HG02973 (cell line): Measurements from ENCODE around the gene POTEH.
"Not testable (repeated sequence)": the region's sequence is repeated elsewhere in the genome, so short reads cannot be mapped to it uniquely, and the experiment has no call there.

Experiments
- ATAC-seq: cut with Tn5 transposase; IDR thresholded peaks from one replicate; pipeline ENCODE4 v1.9.1; 2021; ENCODE audit warnings: moderate library complexity; ENCODE audit not compliant: unreplicated experiment

POTEH gene

DNA sequence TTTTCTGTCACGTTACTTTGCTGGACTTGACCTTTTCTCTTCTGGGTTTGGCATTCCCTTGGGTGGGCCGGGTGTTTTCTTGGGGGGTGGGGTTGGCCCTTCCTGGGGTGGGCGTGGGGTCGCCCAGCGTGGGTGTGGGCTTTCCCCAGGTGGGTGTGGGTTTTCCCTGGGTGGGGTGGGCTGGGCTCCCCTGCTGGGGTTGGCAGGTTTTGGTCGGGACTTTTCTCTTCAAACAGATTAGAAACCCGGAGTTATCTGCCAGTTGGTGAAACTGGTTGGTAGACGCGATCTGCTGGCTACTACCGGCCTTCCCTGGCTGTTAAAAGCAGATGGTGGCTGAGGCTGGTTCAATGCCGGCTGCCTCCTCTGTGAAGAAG lies at the start of gene POTEH:
Gene POTEH (plus strand): TSS at position 278 of the 377 bp plus-strand sequence. CDS start 52 bp downstream, at position 330.
- ATAC-seq, result not testable (repeated sequence)

DNA sequence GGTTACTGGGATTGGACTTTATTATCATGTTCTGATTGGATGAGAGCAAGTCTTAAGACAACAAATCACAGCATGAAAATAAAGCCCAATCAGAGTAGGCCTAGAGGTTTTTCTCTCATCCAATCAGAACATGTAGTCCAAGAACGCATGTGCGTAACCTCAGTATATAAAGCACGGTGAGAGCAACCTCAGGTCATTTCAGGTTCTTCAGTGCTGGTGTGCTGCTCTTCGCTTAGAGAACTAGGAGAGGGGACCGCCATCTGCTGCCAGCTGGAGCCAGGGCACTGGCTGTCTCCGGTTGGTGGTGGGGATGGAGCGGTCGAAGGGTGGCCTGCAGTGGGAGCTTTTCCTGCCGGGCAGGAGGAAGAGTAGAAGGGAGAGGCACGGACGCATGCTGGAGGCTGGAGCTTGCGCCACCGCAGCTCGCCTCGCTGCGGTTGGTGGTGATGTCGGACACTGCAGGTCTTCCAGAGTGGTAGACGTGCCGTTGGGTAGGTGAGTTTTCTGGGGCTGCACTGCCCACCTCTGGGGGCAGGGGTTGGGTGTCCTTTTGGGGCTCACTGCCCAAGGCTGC lies 47.5 kb upstream of the POTEH start:
- ATAC-seq, result not testable (repeated sequence)

DNA sequence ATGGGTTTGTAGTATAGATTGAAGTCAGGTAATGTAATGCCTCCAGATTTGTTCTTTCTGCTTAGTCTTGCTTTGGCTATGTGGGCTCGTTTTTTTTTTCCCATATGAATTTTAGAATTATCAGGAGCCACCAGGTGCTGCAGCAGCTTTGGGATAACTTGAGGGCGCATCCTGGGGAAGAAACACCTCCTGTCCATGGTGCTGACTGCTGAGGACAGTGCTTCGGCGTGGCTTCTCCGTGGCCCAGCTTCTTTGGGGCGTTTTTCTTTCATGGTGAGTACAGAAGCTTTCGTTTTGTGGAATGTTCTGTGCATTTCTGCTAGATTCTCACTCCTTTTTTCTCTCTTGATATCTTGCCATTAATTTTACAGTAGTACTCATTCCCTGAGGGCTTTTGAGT lies 37.9 kb upstream of the POTEH start:
- ATAC-seq, result not testable (repeated sequence)

DNA sequence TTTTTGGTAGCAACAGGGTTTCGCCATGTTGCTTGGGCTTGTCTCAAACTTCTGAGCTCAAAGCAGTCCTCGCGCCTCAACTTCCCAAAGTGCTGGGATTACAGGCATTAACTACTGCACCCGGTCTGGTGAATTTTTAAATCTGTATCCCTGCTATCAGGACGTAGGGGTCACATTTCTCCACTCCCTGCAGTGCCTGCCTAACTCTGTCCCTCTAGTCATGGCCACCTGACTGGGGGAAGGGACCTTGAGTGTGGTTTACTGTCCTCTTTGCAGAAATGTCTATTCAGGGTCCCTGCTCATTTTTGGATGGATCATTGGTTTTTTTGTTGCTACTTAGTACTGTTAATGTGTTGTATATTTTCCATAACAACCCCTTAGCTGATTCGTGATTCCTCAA lies 37.1 kb upstream of the POTEH start:
- not testable (repeated sequence) for ATAC-seq

DNA sequence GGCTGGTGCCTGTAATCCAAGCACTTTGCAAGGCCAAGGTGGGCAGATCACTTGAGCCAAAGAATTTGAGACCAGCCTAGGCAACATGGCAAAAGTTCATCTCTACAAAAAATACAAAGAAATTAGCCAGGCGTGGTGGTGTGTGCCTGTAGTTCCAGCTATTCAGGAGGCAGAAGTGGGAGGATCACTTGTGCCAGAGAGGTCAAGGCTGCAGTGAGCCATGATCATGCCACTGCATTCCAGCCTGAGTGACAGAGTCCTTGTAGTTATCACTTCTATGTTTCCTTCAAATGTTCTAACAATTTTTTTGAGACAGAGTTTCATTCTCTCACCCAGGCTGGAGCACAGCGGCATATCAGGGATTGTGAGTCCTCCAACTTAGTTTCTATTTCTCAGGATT lies 36.6 kb upstream of the POTEH start:
- not testable (repeated sequence) for ATAC-seq

DNA sequence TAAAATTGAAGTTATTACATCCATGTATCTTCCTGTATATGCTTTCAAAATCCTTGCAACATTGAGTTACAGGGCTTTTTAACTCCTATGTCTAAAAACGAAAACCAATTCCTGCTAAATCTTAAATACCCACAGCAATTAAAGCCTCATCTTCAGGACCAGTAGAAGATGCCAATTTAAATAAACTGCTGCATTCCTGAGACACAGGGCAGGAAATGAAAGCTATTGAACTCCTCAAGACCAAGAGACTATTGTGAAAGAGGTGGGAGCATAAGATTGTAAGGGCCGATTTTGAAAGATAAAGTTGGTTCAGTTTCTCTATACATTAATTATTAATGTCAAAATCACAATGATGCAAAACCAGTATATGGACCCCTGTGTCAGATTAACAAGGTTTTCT lies 28.7 kb upstream of the POTEH start:
- ATAC-seq, result not testable (repeated sequence)

DNA sequence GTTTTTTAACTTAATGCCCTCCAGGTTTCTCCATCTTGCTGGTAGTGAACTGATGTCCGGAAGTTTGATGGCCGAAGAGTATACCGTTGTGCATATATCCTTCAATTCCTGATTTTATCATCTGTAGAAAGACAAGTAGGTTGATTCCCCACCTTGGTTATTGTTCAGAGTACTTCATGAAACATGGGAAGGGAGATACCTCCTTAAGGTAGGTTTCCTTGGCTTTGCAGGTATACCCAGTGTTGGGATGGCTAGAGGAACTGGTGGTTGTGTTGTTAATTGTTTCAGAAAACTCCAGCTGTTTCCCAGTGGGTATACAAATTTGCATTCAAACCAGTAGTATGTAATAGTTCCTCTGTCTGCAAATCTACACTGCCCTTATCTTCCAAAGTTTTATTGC lies 25.1 kb upstream of the POTEH start:
- ATAC-seq, result not testable (repeated sequence)

DNA sequence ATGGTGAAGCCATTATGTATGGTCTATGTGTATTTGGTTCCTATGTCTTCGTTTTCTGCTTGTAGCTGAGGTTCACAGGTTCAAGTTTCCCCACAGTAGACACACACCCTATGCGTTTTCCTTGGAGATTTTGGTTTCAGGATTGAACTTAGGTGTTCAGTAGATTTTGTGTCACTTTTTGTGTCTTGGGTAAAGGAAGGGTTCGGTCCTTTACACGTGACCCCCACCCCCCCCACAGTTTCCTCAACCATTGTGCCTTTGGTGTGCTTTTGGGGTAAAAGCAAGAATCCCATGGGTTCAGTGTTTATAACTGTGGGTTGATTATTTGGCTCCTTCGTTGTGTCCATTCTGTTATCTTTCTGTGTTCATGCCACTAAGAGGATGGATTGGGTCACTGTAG lies 24.3 kb upstream of the POTEH start:
- not testable (repeated sequence) for ATAC-seq

DNA sequence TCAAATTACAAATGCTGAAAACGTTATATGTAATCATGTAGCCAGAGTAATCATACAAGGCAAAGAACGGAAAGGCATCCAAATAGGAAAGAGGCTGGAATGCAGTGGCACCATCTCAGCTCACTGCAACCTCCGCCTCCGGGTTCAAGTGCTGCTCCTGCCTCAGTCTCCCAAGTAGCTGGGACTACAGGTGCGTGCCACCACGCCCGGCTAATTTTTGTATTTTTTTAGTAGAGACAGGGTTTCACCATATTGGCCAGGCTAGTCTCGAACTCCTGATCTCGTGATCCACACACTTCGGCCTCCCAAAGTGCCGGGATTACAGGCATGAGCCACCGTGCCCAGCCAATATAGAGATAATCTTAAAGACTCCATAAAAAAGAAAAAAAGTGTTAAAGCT lies 20.4 kb upstream of the POTEH start:
- ATAC-seq, result not testable (repeated sequence)

DNA sequence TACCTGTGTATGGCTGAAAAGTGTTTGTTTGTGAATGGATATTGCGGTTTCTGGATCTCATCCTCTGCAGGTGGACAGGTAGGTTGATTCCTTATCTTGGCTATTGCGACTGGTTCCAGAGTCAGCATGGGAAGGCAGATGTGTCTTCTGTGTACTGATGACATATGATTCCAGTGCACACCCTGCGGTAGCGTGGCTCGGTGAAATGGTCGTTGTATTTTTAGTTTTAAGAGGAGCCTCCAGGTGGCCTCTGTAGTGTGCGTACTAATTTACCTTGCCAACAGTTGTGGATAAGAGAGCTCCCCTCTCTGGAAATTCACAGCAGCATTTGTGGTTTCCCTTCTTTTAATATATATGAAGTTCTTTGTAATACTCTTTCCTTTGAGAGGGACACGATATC lies 10.1 kb upstream of the POTEH start:
- not testable (repeated sequence) for ATAC-seq

DNA sequence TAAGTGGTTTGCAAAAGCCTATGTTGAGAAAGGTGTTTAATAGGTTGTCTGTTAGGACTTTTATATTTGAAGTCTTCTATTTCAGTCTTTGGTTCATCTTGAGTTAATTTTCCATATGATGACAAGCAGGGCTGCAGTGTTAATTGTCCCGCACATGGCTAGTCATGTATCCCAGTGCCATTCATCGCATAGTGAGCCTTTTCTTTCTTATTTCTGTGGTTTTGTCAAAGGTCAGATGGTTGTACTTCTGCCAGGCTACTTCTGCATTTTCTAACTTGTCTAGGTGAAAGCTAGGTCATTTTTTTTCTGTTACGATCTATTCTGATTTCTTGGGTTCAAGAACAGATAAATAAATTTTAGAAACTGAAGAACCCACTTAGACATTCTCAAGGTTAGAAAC lies 5.7 kb upstream of the POTEH start:
- ATAC-seq, result not testable (repeated sequence)

DNA sequence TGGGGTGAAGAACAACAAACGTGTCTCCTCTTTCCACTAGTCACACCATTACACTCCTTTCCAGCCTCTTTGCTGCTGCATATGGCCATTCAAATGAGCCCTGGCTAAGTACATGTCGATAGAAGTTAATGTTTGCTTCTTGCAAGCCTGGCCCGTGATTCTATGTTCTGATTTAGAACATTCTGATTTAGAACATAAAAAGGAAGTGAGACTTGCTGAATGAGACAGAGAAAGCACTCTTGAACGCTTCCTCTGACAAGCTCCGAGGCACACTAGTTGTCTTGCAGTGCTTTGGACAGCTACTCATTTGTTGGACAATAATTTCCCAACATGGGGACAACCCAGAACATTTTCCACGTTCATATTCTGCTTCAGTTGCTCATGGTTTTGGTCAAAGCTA lies 5.1 kb upstream of the POTEH start:
- not testable (repeated sequence) for ATAC-seq

DNA sequence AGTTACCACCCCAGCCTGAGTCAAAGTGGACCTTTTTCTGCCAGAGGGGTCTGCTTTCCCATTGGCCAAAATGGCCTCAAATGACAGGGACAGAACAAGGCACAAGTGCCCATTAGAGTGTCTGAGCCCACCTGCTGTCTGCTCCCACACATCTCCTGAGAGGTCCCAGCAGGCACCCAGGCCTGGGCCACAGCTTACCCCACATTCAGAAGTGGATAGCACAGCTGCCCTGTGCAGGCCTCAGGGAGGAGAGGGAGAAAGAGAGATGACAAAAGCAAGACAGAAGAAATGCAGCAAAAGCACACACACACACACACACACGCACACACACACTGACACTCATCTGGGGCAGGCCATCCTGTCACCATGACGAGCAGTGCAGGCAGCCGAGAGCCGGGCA lies 4.2 kb upstream of the POTEH start:
- ATAC-seq, result not testable (repeated sequence)

DNA sequence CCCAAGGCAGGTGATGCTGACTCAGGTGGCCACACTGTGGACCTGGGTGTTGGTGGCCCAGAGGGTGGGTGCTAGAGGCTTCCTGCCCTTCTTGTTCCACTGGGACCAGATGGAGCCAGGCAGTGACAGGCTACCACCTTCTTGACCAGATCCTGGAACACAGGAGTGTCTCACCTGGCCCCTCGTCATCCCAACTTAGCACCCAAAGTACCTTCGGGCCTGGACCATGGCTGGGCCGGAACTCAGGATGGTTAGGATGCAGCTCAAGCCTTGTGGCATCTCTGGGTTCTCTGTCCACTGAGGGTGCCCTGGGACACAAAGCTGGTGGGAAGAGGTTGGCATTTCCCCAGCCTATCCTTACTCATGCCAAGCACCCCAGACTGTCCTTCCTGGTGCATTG lies 2.7 kb upstream of the POTEH start:
- ATAC-seq, result not testable (repeated sequence)

DNA sequence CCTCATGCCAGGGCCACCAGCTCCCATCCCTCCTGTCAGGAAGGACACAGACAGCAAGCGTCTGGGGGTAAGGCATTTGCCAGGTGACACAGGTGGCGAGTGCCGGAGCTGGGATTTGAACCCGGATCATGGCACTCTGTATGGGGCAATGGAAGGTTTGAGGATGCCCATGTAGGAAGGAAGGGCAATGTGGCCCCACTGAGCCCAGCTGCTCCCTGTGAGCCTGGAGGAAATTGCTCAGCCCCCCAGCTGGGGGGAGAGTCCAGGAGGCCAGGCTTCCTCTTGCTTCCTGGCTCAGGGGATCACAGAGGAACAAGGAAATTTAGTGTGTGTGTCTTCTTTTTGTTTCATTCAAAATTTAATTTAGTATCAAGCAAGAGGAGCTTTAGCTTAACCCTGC lies 2.1 kb upstream of the POTEH start:
- not testable (repeated sequence) for ATAC-seq

DNA sequence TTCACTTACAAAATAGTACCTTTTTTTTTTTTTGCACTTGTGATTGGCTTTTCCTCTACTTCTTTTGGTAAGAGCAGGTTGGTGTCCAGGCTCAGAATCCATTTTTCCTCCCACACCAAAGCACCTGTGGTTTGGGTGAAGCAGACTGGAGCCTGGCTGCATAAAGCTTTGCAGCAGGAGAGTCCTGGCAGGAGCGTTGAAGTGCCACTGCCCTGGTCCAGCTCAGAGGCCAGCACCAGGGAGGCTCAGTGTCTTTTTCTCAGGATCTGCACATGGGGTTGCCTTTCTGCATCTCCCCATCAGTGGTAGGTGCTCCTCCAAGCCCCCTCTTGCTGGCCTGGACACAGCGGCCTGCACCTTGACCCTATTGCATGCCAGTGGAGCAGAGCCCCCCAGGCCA lies 1.7 kb upstream of the POTEH start:
- not testable (repeated sequence) for ATAC-seq

DNA sequence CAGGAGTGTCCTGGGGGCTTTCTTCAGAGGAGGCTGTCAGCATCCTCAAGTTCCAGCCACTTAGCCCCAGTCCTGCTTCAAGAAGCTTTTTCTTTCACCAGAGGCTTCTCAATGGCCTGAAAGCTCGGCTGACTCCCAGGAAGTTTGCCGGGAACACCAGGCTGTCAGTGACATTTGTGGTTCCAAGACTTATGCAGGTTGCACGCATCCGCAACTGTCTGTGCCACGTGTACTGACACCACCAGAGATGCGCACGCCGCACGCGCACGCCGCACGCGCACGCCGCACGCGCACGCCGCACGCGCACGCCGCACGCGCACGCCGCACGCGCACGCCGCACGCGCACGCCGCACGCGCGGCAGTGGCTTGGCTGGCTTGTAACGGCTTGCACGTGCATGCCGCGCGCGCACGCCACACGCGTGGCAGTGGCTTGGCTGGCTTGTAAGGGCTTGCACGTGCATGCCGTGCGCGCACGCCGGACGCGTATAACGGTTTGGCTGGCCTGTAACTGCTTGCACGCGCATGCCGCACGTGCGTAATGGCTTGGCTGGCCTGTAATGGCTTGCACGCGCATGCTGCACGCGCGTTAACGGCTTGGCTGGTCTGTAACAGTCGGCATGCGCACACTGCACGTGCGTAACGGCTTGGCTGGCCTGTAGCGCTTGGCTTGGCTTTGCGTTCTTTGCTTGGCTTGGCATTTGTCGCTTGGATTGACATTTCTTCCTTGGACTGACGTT lies 646 bp upstream of the POTEH start:
- ATAC-seq, result not testable (repeated sequence)

DNA sequence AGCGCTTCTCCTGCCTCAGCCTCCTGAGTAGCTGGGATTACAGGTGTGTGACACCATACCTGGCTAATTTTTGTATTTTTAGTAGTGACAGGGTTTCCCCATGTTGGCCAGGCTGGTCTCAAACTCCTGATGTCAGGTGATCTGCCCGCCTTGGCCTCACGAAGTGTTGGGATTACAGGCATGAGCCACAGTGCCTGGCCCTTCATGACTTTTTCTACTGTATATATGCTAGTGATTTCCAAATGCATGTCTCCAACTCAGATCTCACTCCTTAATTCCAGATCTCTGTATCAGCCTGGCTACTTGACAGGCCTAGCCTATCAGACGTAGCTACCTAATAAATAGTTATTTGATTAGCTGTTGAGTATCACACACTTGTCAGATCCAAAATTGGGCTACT lies 23.8 kb downstream of the POTEH start:
- not testable (repeated sequence) for ATAC-seq

DNA sequence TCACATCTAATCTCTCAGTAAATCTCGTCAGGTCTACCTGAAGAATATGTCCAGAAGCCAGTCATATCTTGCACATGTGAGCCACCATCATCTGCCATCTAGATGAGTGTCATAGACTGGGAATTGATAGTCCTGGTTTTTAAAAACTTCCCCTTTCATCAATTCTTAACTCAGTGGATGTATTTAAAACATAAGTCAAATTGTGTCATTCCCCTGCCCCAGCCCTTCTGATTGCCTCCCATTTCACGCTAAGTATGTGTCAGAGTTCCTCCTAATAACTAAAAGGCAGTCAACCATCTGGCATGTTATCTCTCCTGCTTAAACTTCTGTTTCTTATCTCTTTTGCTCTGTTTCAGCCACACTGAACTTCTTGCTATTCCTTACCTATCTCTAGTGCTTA lies 24.3 kb downstream of the POTEH start:
- not testable (repeated sequence) for ATAC-seq

DNA sequence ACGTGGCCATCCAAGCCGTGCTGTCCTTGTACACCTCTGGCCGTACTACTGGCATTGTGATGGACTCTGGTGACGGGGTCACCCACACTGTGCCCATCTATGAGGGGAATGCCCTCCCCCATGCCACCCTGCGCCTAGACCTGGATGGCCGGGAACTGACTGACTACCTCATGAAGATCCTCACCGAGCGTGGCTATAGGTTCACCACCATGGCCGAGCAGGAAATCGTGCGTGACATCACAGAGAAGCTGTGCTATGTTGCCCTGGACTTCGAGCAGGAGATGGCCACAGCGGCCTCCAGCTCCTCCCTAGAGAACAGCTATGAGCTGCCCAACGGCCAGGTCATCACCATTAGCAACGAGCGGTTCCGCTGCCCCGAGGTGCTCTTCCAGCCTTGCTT lies 32.1 kb downstream of the POTEH start:
- ATAC-seq, result not testable (repeated sequence)

DNA sequence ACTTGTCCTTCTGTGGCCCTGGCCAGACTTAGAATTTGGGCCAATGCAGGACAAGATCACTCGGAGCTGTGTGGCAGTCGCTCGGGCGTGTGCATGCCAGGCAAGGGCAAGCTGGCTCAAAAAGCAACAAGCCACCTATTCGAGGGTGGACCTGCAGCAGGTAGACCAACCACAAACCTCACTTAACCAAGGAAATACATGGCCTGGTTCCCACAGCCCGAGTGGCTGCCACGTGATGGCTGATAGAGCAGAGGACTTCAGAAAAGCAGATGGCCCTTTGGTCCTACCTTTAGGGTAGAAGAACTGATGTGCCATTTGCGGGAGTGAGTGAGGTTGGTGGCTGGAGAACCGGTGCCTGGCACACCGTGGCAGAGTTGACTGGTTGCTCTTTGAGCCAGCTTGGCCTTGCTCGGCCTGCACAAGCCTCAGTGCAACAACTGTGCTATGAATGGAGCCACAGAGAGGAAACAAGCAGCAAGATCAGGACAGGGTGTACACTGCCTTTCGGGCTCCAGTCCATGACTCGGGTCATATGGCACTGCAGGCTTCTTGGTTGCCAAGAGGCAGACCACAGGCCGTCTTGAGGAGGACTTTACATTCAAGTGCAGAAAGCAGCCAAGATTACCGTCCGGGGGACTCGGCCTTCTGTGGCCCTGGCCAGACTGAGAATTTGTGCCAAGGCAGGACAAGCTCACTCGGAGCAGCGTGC lies 39.5 kb downstream of the POTEH start:
- ATAC-seq, result not testable (repeated sequence)

DNA sequence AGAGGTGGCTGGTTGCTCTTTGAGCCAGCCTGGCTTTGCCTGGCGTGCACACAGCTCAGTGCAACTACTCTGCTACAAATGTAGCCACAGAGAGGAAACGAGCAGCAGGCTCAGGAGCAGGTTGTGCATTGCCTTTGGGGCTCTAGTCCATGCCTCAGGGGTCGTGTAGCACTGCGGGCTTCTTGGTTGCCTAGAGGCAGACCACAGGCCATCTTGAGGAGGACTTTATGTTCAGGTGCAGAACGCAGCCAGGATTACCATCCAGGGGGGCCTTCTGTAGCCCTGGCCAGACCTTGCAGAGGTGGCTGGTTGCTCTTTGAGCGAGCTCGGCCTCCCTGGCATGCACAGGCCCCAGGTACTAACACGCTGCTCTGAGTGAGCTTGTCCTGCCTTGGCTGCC lies 41.2 kb downstream of the POTEH start:
- not testable (repeated sequence) for ATAC-seq
